IPS DF 4.7 (cell line): ENCODE measurements around the gene CCKAR.

ENCODE experiments used
- DNase-seq: peaks from one replicate; pipeline ENCODE4 v3.0.0-alpha.2; 2013; ENCODE audit warnings: low spot score; ENCODE audit errors: extremely low read depth

Gene CCKAR

GRCh38 chr4:26490960-26491284 is 638 bp upstream of the CCKAR start:
- DNase-seq: no peak

- no peak for DNase-seq
Observed at GRCh38 chr4:26489101-26489985, 941 bp downstream of the CCKAR start.

DNA sequence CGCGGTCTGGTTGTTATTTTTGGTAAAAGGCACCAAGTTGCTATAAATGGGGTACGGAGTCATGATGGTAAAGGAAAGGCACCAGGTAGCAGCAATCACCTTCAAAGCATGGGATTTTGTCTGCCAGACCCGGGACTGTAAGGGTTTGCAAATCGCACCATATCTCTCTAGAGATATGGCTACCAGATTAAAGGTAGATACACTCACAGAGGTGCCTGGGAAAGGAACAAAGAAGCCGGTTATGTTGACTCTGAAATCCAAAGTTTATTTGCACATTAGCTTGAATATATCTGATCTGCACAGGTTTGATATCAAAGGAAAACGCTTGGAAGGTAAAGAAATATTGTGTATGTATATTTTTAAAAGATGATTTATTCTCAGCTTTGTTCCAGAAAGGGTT is 4.6 kb downstream of the CCKAR start:
- DNase-seq: no peak

GRCh38 chr4:26484516-26484915 is 5.8 kb downstream of the CCKAR start:
- no peak for DNase-seq

- no peak for DNase-seq
Observed at GRCh38 chr4:26484032-26484515, 6.2 kb downstream of the CCKAR start.

DNA sequence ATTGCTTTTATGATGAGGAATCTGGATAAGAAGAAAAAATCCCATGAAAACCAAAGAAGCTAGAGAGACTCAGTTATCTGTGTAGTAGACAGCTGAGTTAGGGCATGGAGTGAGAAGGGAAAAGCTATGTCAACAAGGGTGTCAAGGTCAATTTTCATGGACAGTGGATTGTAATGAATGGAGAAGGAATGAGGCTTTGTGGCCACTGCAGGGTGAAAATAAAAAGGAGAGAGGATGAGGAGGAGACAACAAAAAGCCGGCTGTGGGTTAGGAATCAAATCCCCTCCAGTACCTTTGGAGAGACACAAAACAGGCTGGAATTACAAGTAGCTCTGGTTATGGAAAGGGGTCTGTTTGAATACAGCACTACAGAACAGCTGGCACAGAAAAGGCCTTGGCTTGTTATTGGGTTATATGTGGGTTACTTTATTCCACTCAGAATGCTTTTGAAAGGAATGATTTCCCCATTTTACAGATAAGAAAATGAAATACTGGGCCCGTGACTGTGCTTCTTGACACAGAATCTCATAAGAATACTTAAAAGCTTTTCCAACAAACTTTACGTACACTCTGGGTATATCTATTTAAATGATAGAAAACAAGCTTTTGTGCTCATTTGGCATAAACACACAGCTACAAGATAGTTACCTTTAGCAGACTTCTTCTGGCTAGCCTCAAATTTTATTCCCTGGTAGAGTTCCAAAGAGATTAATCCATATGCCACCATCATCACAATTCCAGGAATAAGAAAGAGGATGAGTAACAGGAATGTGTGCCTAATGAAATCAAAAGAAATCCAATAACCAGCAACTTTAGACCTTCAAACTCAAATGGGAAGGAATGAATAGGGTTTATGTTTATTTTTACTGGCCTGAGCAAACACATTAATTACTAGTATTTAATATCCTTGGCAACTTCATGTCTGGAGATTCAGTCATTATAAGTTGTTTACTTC is 7.5 kb downstream of the CCKAR start:
- no peak for DNase-seq

- DNase-seq: no peak
Observed at GRCh38 chr4:26478330-26478729, 12.0 kb downstream of the CCKAR start.

- DNase-seq: no peak
Observed at GRCh38 chr4:26476545-26476944, 13.7 kb downstream of the CCKAR start.

DNA sequence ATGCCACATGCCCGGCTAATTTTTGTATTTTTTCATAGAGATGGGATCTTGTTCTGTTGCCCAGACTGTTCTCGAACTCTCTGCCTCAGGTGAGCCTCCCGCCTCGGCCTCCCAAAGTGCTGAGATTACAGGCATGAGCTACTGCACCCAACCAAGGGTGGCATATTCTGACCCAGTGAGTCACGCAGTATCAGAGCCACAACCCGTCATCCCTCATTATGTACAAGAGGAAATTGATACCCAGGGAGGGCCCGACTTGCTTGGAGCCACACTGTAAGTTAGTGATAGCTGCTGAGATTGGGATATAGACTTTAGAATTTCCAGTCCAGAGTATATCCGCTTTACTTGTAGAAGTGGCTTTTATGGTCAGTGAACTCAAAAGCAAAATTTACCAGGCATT is 14.6 kb downstream of the CCKAR start:
- DNase-seq: no peak

DNA sequence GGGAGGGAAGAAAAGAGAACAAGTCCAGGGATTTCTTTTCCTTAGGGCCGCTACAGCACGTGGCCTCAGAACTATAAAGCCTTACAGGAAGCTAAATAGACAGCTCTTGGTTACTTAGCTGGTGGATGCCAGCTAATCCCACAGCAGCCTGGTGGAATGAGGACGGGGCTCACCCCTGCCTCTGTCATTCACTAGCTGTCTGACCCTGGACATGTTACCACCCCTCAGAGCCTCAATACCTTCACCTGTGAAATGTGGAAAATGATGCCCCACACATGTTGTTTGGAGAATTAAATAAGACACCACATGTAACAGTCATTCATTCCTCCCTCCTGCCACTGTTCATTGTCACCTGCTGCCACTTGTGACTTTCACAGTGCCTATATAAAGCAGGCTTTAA is 15.7 kb downstream of the CCKAR start:
- DNase-seq: no peak

DNA sequence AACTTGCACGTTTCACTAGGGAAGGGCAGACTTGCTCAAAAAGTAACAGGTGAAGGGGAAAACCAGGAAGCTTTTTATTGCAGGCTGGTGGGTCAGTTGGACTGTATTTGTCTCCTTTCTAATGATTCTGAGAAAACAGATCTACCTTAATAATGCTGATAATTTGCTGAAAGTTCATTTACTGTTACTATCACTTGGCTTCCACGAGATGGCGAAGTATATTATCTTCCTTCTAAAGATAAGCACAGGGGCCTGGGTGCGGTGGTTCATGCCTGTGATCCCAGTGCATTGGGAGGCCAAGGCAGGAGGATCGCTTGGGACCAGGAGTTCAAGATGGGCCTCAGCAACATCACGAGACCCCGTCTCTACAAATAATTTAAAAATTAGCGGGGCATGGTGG is 16.4 kb downstream of the CCKAR start:
- DNase-seq: no peak

DNA sequence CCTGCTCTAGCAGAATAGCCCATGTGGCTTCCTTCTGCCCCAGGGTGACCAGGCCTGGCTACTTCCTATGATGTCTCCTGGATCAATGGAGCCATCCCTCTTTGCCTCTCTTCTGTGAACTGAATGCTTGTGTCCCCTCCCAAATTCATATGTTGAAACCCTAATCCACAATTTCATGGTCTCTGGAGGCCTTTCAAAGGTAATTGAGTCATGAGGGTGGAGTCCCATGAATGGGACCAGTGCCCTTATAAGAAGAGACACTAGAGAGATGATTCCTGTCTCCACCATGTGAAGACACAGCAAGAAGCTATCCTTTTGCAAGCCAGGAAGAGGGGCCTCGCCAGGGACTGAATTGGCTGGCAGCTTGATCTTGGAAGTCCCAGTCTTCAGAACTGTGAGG is 18.4 kb downstream of the CCKAR start:
- no peak for DNase-seq

DNA sequence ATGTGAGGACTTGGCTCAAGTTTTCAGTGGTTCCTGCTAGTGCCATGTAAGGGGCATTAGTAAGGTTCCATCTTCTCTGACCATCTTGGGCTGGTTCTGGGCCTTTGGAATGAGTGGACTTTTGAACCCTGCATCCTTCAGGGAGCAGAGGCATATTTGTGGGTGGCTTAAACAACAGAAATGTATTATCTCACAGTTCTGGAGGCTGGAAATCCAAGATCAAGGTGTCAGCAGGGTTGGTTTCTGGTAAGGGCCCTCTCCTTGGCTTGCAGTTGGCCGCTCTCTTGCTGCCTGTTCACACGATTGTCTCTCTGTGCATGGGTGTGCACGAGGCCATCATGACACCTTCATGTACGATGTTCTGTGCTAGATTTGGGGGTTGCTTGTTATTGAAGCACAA is 21.3 kb downstream of the CCKAR start:
- DNase-seq: no peak

DNA sequence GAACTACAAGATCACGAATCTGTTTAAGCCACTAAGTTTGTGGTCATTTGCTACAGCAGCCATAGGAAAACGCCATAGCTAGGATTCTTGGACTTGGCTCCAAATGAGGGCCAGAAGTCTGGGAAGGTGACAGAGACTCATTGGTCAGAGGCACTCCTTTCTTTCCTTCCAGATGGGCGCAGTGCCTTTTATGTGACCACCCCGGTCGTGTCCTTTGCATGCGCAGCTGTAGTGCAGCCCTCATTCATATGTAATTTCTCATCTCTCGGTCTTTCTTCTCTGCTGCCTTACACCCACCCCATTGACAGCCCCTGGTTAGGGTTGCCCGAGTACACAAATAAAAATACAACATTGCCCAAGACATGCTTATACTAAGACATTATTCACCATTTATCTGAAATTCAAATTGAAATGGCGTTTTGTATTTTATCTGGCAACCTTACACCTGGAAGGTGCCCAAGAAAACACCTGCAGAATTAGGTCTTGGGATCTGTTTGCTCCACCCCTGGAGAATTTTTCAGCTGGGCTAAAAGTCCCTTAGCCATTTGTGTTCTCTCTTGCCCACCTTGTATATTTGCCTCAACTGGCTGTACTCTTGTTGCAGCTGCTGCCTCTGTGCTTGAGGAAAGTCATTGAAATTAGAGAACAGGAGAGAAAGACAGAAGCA is 21.9 kb downstream of the CCKAR start:
- no peak for DNase-seq

GRCh38 chr4:26467724-26468123 is 22.6 kb downstream of the CCKAR start:
- DNase-seq: no peak

DNA sequence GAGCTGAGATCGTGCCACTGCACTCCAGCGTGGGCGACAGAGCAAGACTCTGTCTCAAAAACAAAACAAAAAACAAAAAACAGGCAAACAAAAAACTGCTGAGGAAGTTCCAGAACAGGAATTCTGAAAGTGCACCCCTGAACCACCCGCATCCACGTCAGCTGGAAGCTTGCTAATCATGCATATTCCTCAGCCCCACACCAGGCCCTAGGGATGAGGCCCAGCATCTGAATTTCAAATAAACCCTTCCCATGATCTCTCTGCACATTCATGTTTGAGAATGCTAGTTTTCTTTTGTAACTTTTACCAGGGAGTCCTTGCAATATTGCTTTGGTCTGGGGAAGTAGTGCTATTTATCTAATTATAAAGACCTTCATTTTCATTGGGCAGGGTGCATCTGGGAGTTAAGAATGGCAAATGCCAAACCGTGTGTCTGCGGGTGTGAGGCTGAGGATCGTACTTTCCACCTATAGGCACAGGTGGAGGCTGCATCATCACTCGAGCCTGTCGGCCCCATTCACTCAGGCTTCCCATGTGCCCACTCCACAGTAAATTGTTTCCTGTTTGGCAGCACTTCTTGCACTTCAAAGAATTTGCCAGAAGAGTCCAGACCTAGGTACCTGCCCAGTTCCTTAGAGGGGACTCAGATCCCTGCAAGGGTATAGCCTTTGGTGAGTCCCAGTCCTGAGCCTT is 23.6 kb downstream of the CCKAR start:
- DNase-seq: no peak

GRCh38 chr4:26464420-26465095 is 25.7 kb downstream of the CCKAR start:
- DNase-seq: no peak

- no peak for DNase-seq
Observed at GRCh38 chr4:26463386-26463785, 26.9 kb downstream of the CCKAR start.

- DNase-seq: no peak
Observed at GRCh38 chr4:26462874-26463273, 27.4 kb downstream of the CCKAR start.

DNA sequence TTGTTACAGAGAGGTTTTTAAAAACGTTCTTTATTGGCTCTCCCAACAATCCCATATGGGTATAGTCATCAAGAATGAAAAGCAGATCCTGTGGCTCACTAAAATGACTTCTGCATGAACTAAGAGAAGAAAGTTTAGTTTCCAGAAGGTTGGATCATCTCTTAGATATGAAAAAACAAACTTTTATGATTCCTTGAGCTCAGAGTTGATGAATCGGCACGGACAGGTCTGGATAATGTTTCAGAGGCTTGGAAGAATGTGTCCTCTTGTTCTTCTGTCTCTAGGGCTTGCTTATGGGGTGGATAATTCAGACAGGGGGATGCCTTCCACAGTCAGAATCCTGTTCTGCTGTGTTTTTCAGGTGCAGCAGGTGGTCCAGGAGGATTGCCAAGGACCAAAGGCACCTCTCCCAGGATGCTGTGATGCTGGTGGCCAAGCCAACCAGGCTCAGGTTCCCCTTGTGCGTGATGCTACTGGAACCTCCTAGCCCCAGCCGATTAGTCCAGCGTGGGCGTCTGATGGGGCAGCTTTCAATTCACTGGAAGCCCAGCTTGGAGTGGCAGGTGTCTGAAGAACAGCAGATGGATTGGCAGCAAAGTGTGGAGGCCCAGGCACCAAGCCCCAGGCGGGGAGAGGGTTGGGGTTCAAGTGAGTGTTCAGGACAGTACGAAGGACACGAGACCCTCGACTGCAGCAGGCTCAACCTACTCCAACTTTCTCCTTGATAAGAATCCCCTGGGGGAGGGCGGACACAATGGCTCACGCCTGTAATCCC is 30.3 kb downstream of the CCKAR start:
- DNase-seq: no peak
